Fibroblast of pulmonary artery (primary cell): Measurements from ENCODE around the gene TLCD3A.
"Not testable (repeated sequence)": the region's sequence is repeated elsewhere in the genome, so short reads cannot be mapped to it uniquely, and the experiment has no call there.

Experiments used
- DNase-seq: peaks from one replicate; pipeline ENCODE4 v3.0.0-alpha.2; 2010; ENCODE audit warnings: low read depth
- H3K4me3 ChIP-seq: replicated peaks from 2 replicates; pipeline ENCODE4 v1.5.1; 2011; ENCODE audit warnings: low read depth, mild to moderate bottlenecking, control low read depth, low read length, moderate library complexity
- TF ChIP-seq, protein P1 (sequence below): IDR thresholded peaks from 2 replicates; pipeline ENCODE4 v1.5.1; 2011; ENCODE audit warnings: mild to moderate bottlenecking, control low read depth, low read length, inconsistent platforms; ENCODE audit errors: missing control alignments

Gene TLCD3A

GRCh38 chr17:788551-788950 is 56.2 kb downstream of the TLCD3A start:
- no peak for DNase-seq
- TF ChIP-seq, protein P1, sequence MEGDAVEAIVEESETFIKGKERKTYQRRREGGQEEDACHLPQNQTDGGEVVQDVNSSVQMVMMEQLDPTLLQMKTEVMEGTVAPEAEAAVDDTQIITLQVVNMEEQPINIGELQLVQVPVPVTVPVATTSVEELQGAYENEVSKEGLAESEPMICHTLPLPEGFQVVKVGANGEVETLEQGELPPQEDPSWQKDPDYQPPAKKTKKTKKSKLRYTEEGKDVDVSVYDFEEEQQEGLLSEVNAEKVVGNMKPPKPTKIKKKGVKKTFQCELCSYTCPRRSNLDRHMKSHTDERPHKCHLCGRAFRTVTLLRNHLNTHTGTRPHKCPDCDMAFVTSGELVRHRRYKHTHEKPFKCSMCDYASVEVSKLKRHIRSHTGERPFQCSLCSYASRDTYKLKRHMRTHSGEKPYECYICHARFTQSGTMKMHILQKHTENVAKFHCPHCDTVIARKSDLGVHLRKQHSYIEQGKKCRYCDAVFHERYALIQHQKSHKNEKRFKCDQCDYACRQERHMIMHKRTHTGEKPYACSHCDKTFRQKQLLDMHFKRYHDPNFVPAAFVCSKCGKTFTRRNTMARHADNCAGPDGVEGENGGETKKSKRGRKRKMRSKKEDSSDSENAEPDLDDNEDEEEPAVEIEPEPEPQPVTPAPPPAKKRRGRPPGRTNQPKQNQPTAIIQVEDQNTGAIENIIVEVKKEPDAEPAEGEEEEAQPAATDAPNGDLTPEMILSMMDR, result no peak
- no peak overlapping the region for H3K4me3 ChIP-seq

GRCh38 chr17:789160-789840 is 56.9 kb downstream of the TLCD3A start:
- no peak for DNase-seq
- TF ChIP-seq, protein P1, result no peak
- H3K4me3 ChIP-seq, result no peak overlapping the region

GRCh38 chr17:789931-790873 is 57.8 kb downstream of the TLCD3A start:
- not testable (repeated sequence) for H3K4me3 ChIP-seq, DNase-seq

DNA sequence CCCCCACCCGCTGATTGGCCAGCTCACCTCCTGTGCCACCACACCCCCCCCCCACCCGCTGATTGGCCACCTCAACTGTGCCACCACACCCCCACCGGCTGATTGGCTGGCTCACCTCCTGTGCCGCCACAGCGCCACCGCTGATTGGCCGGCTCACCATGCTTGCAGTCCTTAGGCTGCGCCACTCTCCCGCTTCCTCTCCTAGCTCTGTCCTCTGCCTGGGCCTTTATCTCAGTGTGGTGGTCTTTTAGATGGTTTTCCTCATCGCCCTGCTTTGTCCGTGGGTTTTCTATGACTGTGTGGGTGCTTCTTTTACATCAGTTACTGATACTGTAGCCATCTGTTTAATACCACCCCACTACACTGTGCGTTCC is 58.5 kb downstream of the TLCD3A start:
- not testable (repeated sequence) for H3K4me3 ChIP-seq, DNase-seq

- TF ChIP-seq, protein P1, result no peak
- no peak overlapping the region for H3K4me3 ChIP-seq
- no peak for DNase-seq
Measured at GRCh38 chr17:791829-792228, 59.4 kb downstream of the TLCD3A start.

- TF ChIP-seq, protein P1, result no peak
- no peak for DNase-seq
- H3K4me3 ChIP-seq, result no peak overlapping the region
Measured at GRCh38 chr17:792277-792676, 59.9 kb downstream of the TLCD3A start.
